Measurements from ENCODE around the gene LEMD2. TPM values are rescaled to one million over a fixed set of nuclear protein-coding genes. Genes with fewer than 3 reads are reported as not detected.

LEMD2 gene
- total RNA-seq, 1 donor from 2014 or later = 31.8 TPM

DNA sequence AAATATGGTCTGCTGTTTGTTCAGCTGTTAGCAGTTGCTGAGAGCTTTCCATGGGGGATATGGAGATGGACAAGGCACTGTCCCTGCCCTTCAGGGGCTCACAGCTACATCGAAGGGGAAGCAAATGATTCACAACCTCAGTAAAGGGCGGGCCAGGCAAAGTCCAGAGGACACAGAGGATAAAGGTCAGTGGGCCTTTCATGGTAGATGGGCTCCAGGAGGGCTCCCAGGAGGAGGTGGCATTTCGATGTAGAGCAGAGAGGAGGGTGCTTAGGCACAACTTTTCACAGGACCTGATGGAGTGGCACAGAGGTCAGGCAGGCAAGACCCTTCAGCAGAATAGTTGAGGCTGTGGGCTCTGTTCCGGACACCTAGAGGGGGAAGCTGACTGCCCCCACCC, 30.1 kb upstream of the LEMD2 start:
- no peak for DNase-seq

DNA sequence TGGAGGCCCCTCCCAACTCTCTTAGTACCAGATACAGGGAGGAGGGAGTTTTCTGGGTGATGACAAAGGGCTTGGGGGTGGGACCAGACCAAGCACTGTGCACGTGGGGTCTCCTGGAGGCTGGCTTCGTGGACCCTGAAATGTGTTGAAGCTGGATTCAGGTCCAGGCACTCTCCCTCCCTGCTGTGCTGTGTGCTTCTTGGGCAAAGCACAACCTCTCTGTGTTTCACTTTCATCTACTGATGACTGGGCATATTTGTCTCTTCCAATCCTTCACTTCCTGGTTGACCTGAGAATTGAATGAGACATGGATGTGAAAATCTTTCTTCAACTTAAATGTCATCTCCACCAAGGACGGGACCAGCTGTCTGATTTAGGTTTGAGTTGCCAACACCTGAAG, 29.4 kb upstream of the LEMD2 start:
- no peak for DNase-seq

DNA sequence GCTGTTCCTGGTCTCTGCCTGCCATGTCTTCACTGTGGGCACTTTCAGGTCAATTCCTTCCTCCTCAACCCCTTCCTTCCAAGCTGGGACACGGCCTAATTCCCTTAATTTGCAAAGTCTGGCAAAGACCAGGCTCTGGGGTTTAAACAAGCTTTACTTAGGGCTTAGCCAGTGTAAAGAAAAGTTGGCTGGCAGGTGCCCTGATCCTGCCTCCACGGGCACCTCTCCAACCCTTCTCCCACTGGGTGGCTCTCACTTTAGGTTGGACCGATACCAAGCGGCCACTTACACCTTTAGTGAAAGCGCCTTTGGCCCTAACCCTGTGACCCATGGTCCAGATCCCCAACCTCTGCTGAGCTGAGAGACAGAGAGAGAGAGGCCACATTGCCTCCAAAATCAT, 28.6 kb upstream of the LEMD2 start:
- DNase-seq = no peak

DNA sequence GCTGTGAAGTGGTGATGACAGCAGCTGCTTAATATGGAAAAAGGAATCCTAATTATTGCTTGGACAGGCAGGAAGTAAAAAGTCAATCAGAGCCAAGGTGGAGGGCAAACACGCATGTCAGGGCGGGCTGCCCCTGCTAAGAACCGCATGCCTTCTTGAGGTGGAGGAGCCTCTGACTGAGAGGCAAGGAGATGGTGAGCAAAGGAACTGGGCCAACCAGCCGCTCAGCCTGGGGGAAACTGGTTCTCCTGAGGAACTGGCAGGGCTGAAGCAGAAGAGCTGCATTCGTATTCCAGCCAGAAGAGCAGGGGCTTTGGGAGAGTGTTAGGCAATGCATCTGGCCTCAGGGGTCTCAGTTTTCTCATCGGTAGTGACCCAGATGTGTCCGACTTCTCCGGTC, 28.0 kb upstream of the LEMD2 start:
- no peak for DNase-seq

DNA sequence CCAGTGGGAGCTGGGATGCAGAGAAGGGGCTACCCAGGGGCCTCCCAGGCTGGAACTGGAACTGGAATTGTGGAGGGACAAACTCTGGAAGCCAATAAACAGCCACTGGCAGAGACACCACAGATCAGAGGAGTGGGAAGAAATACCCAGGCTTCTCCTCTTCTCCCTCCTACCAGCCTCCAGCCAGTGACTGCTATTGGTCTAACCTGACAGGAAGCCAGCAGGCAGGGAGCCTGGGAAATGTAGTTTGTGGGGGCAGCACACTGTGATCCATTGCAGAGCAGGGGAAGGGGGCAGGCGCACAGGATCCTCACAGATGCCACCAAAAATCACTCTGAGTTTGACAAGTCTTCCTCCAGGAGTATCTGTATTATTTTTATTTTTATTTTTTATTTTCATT, 26.9 kb upstream of the LEMD2 start:
- DNase-seq = no peak

DNA sequence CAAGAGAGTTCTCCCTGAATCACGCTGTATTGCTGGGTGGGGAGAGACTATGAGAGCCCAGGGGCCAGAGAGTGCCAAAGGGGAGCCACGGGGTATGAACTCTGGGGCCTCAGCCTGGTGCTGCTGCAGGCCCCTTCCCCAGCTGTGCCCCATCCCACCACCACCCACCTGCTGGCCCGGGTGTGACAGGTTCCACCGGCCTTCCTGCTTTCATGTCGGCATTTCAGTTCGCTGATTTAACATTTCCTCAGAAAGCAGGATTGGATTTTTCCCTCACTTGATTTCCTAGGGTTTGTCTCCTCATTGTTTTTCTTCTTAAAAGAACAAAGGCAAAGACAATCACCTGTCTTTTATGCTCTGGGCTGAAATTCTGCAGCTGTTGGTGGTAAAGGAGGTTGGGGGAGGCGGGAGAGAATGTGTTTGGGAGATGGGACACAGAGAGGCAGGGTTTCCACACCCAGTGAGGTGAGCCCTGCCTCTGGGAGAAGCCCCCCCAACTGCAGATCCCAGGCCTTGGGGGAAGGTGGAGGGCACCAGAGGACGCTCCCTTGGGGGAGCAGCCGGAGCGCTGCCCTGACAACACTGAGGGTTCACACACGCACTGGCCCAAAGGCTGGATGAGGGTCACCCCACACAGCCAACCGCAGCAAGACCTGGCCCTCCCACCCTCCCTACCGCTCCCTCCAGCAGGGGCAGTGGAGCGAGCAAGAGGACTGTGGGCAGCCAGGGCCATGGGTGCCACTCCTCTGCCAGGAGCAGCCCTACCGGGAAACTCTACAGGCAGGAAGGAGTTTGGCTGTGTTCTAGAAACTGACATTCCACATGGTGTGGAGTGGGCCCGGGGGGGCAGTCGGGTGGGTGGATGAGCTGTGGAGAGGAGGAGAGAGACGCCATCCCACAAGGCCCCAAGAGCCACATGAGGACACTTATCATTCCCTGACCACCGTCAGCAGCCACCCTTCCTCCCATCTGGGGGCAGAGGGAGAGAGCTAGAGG, 25.4 kb upstream of the LEMD2 start:
- DNase-seq = no peak

DNA sequence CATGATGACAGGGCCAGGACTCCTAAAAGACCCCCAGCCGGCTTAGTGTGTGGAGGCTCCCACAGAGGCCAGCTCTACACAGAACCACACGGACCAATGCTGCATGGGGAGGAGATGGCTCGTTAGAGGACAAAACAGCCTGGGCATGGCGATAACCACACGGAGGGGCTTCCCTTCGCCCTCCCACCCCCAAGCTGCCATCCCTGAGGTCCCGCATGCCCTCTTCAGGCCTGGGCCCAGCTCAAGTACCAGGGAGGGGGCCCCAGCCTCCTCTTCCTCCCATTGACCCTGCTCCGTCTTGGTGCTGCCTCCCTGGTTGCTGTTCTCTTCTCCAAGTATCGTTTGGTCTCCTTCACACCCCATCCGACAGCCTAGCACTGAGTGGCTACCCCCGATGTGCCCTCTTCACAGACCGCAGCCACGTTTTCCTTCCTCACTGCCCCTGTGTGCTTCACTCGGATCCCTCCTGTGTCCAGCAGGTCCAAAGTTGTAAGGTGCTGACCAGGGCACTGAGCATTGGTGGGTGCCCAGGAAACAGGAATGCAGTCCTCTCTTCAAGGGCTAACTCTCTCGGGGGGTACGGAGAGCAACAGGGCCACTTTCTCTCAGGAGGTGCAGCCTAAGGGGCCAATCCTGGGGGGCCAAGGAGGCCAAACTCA, 24.4 kb upstream of the LEMD2 start:
- DNase-seq = no peak

DNA sequence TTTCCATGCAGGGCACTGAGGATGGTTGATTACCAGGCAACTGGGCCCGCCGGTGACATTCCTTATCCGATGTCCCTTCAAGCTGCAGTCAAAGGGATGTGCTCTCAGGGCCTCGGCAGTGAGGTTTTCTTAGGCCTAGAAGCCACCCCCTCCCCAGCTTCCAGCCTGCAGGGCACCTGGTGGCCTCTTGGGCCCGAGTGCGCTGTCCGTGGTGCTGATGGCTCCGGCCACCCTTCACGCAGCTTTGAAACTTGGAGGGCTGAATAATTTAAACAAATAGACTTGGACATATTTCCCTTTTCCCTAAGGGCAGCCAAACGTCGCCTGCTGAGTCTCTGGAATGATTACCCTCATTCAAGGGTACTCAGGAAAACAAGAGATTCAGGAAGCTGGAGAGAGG, 23.7 kb upstream of the LEMD2 start:
- DNase-seq = no peak

DNA sequence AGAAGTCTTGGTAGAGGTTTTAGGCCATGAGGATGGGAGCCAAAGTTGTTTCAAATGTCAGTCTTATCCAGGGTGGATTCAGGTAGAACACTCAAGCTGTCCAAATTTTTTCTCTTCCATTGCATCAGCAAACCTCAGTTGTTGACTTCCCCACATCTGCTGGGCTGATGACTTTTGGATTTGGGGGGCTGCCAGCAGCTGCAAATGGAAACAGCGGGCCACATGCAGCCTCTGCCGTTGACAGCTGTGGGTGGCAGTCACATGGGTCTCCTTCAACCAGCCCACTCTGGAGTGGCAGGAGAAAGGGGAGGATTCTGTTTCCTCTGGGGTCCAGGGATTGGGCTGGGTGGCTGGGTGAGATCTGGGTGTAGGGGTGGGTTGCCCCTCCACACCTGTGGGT, 20.7 kb upstream of the LEMD2 start:
- DNase-seq = no peak

DNA sequence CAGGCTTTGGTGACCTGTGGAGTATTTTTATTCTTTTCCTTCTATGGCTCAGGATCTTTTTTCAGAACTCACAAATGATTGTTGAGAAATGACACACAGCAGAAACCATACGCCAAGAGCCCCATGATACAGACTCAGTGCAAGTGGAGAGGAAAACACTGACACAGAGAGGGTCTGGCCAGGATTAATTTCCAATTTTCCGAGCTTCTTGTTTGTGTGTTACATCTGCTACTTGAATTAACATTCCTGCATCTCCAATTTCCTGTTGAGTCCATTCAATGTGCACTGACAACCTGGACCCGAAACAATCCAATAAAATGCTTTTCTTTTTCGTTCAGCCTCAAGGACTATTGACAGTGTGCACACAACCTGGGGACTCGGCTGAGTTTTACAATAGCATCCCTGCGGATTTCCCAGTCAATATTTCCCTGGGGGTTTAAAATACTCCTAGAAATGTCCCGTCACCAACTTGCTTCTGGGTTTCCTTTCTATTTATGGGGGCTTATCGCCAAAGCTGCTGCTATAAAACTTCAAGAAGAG, 19.8 kb upstream of the LEMD2 start:
- DNase-seq = no peak

DNA sequence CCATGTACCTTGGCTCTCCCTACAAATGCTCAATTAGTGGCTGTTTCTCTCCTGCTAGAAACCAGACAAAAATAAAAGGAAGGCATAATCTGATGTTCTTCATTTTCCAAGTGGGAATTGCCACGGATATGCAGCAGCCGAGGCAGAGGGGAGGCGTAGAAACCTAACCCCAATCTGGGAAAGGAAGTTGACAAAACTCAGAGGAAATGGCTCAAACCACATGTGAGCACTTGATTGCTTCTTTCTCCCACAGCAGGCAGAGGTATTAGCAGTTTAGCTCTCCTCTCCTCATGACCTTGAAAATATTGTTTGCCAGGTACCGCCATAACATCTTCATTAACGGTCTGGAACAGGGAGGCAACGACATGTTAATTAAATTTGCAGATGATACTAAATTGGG, 18.7 kb upstream of the LEMD2 start:
- DNase-seq = no peak

DNA sequence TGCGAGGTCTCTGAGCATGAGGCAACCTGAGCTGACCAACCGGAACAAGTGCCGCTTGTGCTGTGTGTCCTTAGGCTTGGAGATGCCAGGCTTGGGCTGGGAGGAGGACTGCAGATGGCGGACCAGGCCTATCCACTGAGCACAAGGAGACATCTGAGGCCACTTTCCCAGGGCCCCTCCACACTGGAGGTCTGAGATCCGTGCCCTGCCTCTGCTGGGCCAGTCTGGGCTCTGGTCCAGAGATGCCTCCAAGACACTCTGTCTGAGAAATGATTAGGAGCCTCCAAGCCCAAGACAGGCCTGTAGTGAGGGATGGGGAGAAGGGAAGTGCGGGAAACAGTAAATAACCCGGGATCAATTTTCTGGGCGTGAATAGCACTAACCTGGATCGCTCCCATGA, 17.9 kb upstream of the LEMD2 start:
- no peak for DNase-seq

DNA sequence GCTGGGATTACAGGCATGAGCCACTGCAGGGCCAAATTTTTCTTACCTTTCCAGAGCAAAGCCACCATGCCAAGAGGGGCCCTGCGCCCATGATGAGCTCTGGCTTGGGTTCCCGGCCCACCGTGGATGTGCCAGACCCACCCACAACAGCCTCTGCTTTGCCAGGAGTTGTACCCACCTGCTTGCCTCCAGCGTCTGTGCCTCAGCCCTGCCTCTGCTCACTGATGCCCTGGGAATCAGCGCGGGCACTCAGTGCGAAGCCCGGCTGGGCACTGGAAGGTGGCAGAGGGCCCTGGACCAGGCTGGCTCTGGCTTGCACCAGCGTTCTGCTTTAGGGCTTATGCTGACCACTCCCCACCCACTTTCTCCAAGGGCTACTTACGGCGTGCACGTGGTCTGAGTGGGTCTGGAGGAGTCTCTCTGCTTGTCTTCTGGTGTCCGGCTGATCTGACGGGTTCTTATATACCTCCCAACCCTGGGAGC, 14.7 kb upstream of the LEMD2 start, which contains the start of gene MLN:
MLN (minus strand) TSS at position 433 of the 483 bp plus-strand sequence. CDS start 2,840 bp downstream, outside the sequence.
- no peak for DNase-seq

DNA sequence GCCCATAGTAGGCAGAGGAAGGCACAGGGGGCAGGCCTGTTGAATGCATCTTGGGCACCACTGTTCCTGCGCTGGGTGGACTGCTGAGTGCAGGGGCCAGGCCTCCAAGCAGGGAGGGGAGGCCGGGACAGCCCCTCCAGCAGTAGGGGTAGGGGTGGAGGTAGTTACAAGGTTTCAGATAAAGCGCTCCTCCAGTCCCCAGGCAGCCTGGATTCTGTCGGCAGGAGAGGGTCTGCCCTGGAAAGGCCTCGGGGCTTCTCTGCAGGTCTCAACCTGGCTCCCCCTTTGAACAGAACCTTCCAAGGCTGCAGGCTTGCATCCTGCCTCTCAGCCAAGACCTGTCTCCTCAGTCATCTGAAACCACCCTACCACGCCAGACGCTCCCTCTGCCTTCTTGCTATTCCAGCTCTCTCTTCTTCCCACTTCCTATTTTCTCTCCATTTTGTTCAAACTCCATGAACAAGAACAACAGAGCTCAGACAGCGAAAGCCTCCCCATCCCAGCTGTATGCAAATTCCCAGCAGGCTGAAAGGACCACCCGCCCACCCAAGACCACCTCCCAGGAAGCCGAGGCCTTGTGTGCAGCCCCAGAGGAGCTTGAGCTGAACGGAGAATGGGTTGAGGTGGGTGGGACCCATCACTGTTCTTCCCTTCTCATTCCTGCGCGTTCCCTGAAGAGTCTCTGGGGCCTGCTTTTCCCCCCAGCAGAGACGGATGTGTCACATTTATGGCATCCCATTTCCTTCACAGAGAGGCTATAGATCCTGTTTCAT, 13.4 kb upstream of the LEMD2 start:
- no peak for DNase-seq

DNA sequence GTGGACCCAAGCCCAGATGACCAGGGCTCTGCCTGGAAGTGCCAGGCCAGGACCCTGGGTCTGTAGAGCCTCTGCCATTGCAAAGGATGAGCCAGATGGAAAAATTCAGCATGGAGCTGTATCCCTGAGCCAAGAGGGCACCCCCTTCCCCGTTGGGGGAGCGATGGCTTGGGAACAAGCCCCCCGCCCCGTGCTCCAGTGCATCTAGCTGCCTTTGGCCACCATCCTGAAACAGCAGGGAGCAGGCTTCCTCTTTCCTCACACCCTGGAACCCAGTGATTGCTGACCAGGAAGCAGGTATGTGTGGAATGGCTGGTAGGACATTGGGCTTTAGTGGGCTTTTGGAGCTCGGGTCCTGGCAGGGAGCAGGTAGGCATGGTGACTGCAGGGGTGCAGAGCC, 12.7 kb upstream of the LEMD2 start:
- DNase-seq = no peak

DNA sequence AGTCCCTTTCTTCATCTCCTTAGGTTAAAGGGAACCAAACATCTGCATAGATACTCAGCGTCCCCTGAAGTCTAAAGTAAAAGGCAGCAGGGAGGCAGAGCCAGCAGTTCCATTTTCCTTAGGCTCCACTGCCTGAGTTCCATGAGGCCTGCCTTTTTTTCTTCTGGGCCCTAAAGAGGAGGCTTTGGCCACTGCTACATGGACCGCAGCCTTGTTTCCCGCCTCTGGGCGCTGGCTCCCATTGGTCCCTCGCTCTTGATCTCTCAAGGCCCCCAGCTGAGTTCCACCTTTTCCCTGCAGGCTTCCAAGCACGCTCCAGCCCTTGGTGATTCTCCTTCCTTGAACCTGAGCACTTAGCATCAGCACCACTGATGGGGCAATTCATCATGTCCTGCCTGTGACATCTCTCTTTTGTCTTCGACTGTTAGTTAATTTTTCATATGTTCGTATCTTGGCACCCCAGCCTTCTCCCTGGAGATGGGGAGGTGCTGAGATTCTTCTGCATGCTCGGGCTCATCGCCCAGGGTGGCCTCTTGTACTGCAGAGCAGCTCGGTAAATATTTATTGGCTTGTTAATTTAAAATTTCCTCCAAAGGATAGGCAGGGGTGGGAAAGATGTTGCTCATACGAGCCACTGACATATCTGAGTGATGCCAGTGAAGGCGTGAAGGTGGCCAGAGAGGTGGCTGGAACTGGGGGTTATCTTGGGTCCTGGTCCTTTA, 11.5 kb upstream of the LEMD2 start:
- no peak for DNase-seq

DNA sequence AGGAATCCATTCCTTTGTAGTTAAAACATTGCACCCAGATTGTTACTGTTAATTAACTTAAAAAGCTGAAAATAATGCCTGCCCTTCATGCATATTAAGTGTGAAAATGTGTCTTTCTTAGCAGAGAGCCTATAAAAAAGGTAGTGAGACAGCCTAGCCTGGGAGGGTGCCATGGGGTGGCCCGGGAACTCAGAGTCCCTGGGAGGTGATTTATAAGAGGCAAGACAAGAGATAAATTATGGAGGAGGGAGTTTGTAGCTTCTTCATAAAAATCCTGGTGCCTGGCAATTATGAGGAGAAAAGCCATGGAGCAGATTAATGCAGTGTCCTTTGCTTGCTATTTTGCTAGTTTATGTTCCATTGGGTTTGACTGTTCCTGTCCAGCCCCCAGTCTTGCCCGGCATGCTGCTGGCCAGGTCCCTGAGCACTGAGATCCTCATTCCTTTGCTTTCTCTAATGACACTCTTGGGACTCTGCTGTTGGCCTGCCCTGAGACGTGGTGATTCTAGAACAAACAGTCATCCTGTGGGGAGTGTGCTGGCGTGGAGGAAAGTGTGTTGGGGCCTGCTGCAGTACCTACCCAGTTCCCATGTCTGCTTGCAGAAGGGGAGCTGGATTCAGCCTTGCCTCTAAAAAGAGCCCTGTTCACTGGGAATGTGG, 10.7 kb upstream of the LEMD2 start:
- no peak for DNase-seq

DNA sequence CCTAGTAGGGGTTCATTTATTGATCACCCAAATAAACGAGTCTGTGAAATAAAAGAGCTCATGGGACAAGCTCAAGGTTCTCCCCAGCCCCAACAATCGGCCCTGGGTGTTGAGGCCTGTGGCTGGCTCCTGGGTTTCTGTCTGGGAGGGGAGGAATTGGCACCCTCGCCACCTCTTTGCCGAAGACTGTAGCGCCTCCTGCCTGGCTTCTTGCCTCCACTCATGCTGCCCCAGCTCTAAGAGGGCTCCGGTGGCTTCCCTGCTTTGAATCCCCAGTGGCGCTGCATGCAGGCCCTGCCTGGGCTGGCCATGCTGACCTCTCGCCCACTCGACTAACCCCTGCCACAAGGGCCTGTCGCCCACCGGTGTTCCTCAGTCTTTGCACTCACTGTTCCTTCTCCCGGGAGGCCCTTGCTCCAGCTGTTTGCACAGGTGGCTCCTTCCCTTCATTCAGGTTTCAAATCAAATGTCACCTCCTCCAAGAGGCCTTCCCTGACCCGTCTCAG, 9.5 kb upstream of the LEMD2 start:
- no peak for DNase-seq

DNA sequence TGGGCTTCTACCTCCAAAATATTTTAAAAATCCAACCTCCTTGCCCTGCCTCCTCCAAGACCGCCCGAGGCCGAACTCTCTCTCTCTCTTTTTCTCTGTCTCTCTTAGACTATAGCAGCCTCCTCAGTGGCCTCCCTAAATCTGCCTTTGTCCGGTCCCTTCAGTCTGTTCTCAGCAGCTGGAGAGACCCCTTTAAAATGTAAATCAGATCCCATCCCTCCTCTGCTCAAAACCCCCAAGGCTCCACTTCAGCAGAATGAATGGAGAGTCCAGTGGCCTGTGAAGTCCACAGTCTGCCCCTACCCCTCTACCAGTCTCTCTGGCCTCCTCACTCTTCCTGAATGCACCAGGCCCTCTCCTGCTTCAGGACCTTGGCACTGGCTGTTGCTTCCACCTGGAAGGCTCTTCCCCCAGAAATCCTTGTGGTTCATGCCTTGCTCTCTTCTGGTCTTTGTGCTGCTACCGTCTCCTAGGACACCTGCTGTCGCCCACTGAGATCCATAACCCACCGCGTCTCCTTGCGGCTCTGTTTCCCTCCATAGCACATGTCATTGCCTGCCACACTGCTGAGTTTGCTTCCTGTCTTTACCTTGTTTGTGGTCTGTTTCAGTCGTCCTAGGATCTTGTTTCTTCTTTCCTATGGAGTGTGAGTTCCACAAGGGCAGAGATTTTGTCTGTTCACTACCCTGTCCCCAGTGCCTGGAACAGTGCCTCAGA, 8.9 kb upstream of the LEMD2 start:
- no peak for DNase-seq

DNA sequence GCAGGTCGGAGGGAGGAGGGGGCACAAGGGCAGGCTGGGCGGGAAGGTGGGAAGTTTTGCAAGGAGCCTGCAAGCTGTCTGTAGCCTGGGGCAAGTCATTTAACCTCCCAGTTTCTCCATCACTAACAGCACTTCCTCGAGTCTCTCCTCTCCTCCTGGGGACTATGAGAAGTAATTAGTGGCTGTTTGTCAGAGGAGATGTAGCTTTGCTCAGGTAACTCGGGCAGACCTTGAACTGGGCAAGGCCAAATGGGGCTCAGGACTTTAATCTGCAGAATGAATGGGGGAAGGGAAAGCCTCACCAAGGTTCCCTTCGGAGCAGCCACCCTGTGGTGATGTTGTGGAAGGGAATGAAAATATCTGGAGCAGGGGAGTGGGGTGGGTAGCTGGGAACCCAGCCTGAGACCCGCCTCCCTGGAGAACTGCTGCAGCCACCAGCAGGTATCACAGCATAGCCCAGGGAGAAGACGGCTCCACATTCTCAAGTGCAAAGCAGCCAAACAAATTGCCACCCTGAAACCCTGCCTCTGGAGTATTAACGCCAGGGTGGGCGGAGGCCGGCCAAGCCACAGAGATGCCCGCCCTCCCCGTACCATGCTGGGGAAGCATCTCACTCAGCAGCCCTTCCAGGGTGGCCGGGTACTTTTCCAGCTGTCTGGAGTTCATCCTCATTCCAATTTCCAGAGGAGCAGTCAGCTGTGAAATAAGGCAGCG, 6.1 kb upstream of the LEMD2 start:
- no peak for DNase-seq

Data from occipital lobe (tissue), 2 donors.